PC-9 (cell line): Measurements from ENCODE around the gene CAP2. TPM values are rescaled to one million over a fixed set of nuclear protein-coding genes. Genes with fewer than 3 reads are reported as not detected.

Experiments
- BruUV-seq: library from RNA; stranded (reverse); fragments of 400-500 nt; replicated peaks from 2 replicates; lab custom pipeline; 2021; lab: Mats Ljungman, UMichigan
- CTCF ChIA-PET: fragments of 300-600 bp; sonication (Branson Sonifier 250); formaldehyde crosslinking; loops from one replicate; lab custom pipeline; 2022; ENCODE audit warnings: antibody characterized with exemption; lab: Charles Lee
- POLR2A ChIA-PET: fragments of 300-600 bp; sonication (Branson Sonifier 250); formaldehyde crosslinking; loops from one replicate; lab custom pipeline; 2022; ENCODE audit warnings: antibody characterized with exemption; ENCODE audit not compliant: unreplicated experiment; lab: Charles Lee
- DNase-seq, 2 experiments: peaks; one replicate each; pipeline versions ENCODE4 v3.0.0 to v3.0.0-alpha.2; 2015 to 2022; ENCODE audit warnings: mixed read lengths in 1 of 2
- H2AFZ ChIP-seq: fragments of 200-600 bp; sonication (generic); 2 replicates; pipeline ENCODE4 v1.8.1; 2017; ENCODE audit warnings: antibody characterized with exemption
- H3F3A ChIP-seq: fragments of 200-600 bp; sonication (generic); 2 replicates; pipeline ENCODE4 v1.8.1; 2017; ENCODE audit warnings: antibody characterized with exemption, mild to moderate bottlenecking, low read depth; ENCODE audit not compliant: insufficient read depth
- H3K27ac ChIP-seq: fragments of 200-600 bp; sonication (generic); 2 replicates; pipeline ENCODE4 v1.6.1; 2016; ENCODE audit warnings: mixed run types
- H3K27me3 ChIP-seq: fragments of 200-600 bp; sonication (generic); 2 replicates; pipeline ENCODE4 v1.6.1; 2016; ENCODE audit warnings: low read depth, mixed run types; ENCODE audit not compliant: insufficient read depth
- H3K36me3 ChIP-seq: fragments of 200-600 bp; sonication (generic); 2 replicates; pipeline ENCODE4 v1.6.1; 2016; ENCODE audit warnings: low read depth, mixed run types
- H3K4me1 ChIP-seq: fragments of 200-600 bp; sonication (generic); replicated peaks from 2 replicates; pipeline ENCODE4 v1.6.1; 2016; ENCODE audit warnings: mixed run types; ENCODE audit not compliant: insufficient read depth
- H3K4me2 ChIP-seq: fragments of 200-600 bp; sonication (generic); 2 replicates; pipeline ENCODE4 v1.6.1; 2017; ENCODE audit warnings: mixed run types
- H3K4me3 ChIP-seq: fragments of 200-600 bp; sonication (generic); 2 replicates; pipeline ENCODE4 v1.6.1; 2016; ENCODE audit warnings: mixed run types
- H3K79me2 ChIP-seq: fragments of 200-600 bp; sonication (generic); 2 replicates; pipeline ENCODE4 v1.6.1; 2017; ENCODE audit warnings: low read depth, mixed run types
- H3K9me2 ChIP-seq: fragments of 200-600 bp; sonication (generic); 2 replicates; pipeline ENCODE4 v1.8.1; 2017; ENCODE audit warnings: mild to moderate bottlenecking; ENCODE audit not compliant: insufficient read depth
- H3K9me3 ChIP-seq: fragments of 200-600 bp; sonication (generic); 2 replicates; pipeline ENCODE4 v1.8.1; 2016; ENCODE audit warnings: low read depth; ENCODE audit not compliant: insufficient read depth
- H4K20me1 ChIP-seq: fragments of 200-600 bp; sonication (generic); 2 replicates; pipeline ENCODE4 v1.8.1; 2017; ENCODE audit not compliant: insufficient read depth
- CTCF ChIP-seq: fragments of 200-600 bp; sonication (generic); conservative IDR thresholded peaks from 2 replicates; pipeline ENCODE4 v1.6.1; 2017; ENCODE audit warnings: mixed run types, antibody characterized with exemption, mild to moderate bottlenecking, moderate library complexity
- EZH2 ChIP-seq: fragments of 200-600 bp; sonication (generic); IDR thresholded peaks from 2 replicates; pipeline ENCODE4 v1.8.0; 2017; ENCODE audit warnings: antibody characterized with exemption, low read depth
- intact Hi-C: fragments of 100-400 bp; cut with micrococcal nuclease; formaldehyde crosslinking; loops from one replicate; pipeline ENCODE4 v1.10.0; 2022; ENCODE audit not compliant: unreplicated experiment
- total RNA-seq: library from RNA; stranded (reverse); gene quantifications from 2 replicates; pipeline ENCODE4 v1.2.3, GENCODE V29; 2021

The CAP2 gene
- total RNA-seq, 1 experiment from 2014 or later = 12.0 TPM

GRCh38 chr6:17416806-17417205, 23.4 kb downstream of the CAP2 start:
- Histone ChIP-seq H3K9me2 (no peaks in the 10 kb centered on the region), H3K4me2 (no peak overlapping the region), H3K4me3 (no peak overlapping the region), H3K36me3 (no peaks in the 10 kb centered on the region), H3K9me3 (no peaks in the 10 kb centered on the region), H3F3A (peaks cover 13% of the 10 kb centered on the region; the same call in 1 of the 2 replicates), H3K4me1 (peaks cover 23% of the 10 kb centered on the region; the same call in 1 of the 2 replicates), H3K27ac (peak overlapping the region; percentile 67), H3K27me3 (no peaks in the 10 kb centered on the region), H3K79me2 (peaks cover 38% of the 10 kb centered on the region; the same call in 1 of the 2 replicates), H4K20me1 (no peaks in the 10 kb centered on the region), H2AFZ (no peak overlapping the region)
- no peak for DNase-seq
- intact Hi-C loops = loop anchor here (1.0 to 10.0 kb wide), 2 partner anchors 139 to 168 kb away; no protein-coding TSS in a partner anchor
- ChIA-PET POLR2A (no interaction called here), CTCF (no interaction called here)
- BruUV-seq = no TSS peak
- no peak for TF ChIP-seq CTCF
- no peak for TF ChIP-seq EZH2

GRCh38 chr6:17417817-17418216, 24.4 kb downstream of the CAP2 start:
- POLR2A ChIA-PET = interaction anchor here (0.6 to 1.1 kb wide), 7 partner anchors 8 to 1287 kb away, joined by 3 to 22 read pairs (median 4); partner anchors contain the start of gene CAP2
- intact Hi-C loops = loop anchor here (1.0 to 10.0 kb wide), 3 partner anchors 25 to 167 kb away; partner anchors contain the start of gene CAP2
- no peaks in the 10 kb centered on the region for H4K20me1 ChIP-seq
- CTCF ChIA-PET = interaction anchor here (0.6 kb wide), 1 partner anchor 26 kb away, joined by 16 read pairs; no protein-coding TSS in a partner anchor
- BruUV-seq = no TSS peak
- DNase-seq = peak; percentile 61 to 70
- H2AFZ ChIP-seq = no peak overlapping the region
- peak overlapping the region; percentile 24; the same call in 1 of the 2 replicates for H3K4me2 ChIP-seq
- H3K27me3 ChIP-seq = no peaks in the 10 kb centered on the region
- no peaks in the 10 kb centered on the region for H3K36me3 ChIP-seq
- H3K9me3 ChIP-seq = no peaks in the 10 kb centered on the region
- no peaks in the 10 kb centered on the region for H3K9me2 ChIP-seq
- peak overlapping the region; percentile 67 for H3K27ac ChIP-seq
- peaks cover 13% of the 10 kb centered on the region; the same call in 1 of the 2 replicates for H3F3A ChIP-seq
- H3K79me2 ChIP-seq = peaks cover 38% of the 10 kb centered on the region; the same call in 1 of the 2 replicates
- TF ChIP-seq EZH2 = no peak
- no peak for TF ChIP-seq CTCF
- peaks cover 23% of the 10 kb centered on the region; the same call in 1 of the 2 replicates for H3K4me1 ChIP-seq
- no peak overlapping the region for H3K4me3 ChIP-seq

- no peak for TF ChIP-seq EZH2
- no peak for TF ChIP-seq CTCF
- POLR2A ChIA-PET = interaction anchor here (0.6 to 1.1 kb wide), 6 partner anchors 9 to 1287 kb away, joined by 3 to 22 read pairs (median 3); partner anchors contain the start of gene CAP2
- CTCF ChIA-PET = interaction anchor here (0.6 kb wide), 1 partner anchor 26 kb away, joined by 16 read pairs; no protein-coding TSS in a partner anchor
- Histone ChIP-seq H3K4me3 (no peak overlapping the region), H3K36me3 (no peaks in the 10 kb centered on the region), H3K27me3 (no peaks in the 10 kb centered on the region), H3K9me3 (no peaks in the 10 kb centered on the region), H3K9me2 (no peaks in the 10 kb centered on the region), H3K4me2 (peak overlapping the region; percentile 21), H3K4me1 (peaks cover 23% of the 10 kb centered on the region; the same call in 1 of the 2 replicates), H4K20me1 (no peaks in the 10 kb centered on the region), H3K27ac (peak overlapping the region; percentile 67), H3F3A (peaks cover 13% of the 10 kb centered on the region; the same call in 1 of the 2 replicates), H3K79me2 (peaks cover 33% of the 10 kb centered on the region; the same call in 1 of the 2 replicates), H2AFZ (no peak overlapping the region)
- intact Hi-C loops = loop anchor here (1.0 to 10.0 kb wide), 2 partner anchors 25 to 166 kb away; partner anchors contain the start of gene CAP2
- BruUV-seq = TSS peak; percentile 75
- peak; percentile 44 to 62 for DNase-seq
These were observed 25.1 kb downstream of the CAP2 start for GRCh38 chr6:17418281-17419188.
